ENCODE measurements around the gene RBM17.
"Not testable (repeated sequence)": the region's sequence is repeated elsewhere in the genome, so short reads cannot be mapped to it uniquely, and the experiment has no call there.

Gene RBM17

GRCh38 chr10:6058682-6059475, 30.0 kb upstream of the RBM17 start:
- DNase-seq = no peak

GRCh38 chr10:6059506-6059905, 29.3 kb upstream of the RBM17 start:
- DNase-seq = no peak

- no peak for DNase-seq
These were observed 27.8 kb upstream of the RBM17 start for GRCh38 chr10:6061056-6061455.

- DNase-seq = no peak
These were observed 26.6 kb upstream of the RBM17 start, which contains the start of gene IL2RA for GRCh38 chr10:6062101-6062771. IL2RA (minus strand) TSS chr10:6062367; CDS start chr10:6062151, 216 bp downstream.

- DNase-seq = no peak
These were observed 24.7 kb upstream of the RBM17 start for GRCh38 chr10:6064119-6064518.

GRCh38 chr10:6064726-6065125, 24.1 kb upstream of the RBM17 start:
- not testable (repeated sequence) for DNase-seq

GRCh38 chr10:6065406-6065805, 23.4 kb upstream of the RBM17 start:
- DNase-seq = no peak

- DNase-seq = no peak
These were observed 23.0 kb upstream of the RBM17 start for GRCh38 chr10:6065835-6066234.

- no peak for DNase-seq
These were observed 21.4 kb upstream of the RBM17 start for GRCh38 chr10:6067457-6067856.

GRCh38 chr10:6068006-6068405, 20.8 kb upstream of the RBM17 start:
- no peak for DNase-seq

GRCh38 chr10:6068422-6068821, 20.4 kb upstream of the RBM17 start:
- DNase-seq = no peak

- no peak for DNase-seq
These were observed 19.5 kb upstream of the RBM17 start for GRCh38 chr10:6069081-6069931.

- no peak for DNase-seq
These were observed 18.2 kb upstream of the RBM17 start for GRCh38 chr10:6070660-6071059.

GRCh38 chr10:6071181-6072175, 17.4 kb upstream of the RBM17 start:
- no peak for DNase-seq

- no peak for DNase-seq
These were observed 16.5 kb upstream of the RBM17 start for GRCh38 chr10:6072215-6072934.

GRCh38 chr10:6074489-6075301, 14.1 kb upstream of the RBM17 start:
- DNase-seq = peak; percentile 25

- no peak for DNase-seq
These were observed 11.7 kb upstream of the RBM17 start for GRCh38 chr10:6077071-6077675.

GRCh38 chr10:6079044-6079443, 9.8 kb upstream of the RBM17 start:
- no peak for DNase-seq

- DNase-seq = no peak
These were observed 8.3 kb upstream of the RBM17 start for GRCh38 chr10:6080417-6080973.

Data from fibroblast of skin of right biceps (primary cell).